ENCODE results near the gene PMPCA. TPM values are rescaled to one million over a fixed set of nuclear protein-coding genes. Genes with fewer than 3 reads are reported as not detected.
A peak's percentile ranks its signal among the peaks of the same experiment; 100 is the strongest.

The PMPCA gene
- total RNA-seq, 4 donors from 2014 or later, result 29.2 to 64.4 (median 33.6) TPM

GRCh38 chr9:136399176-136400037, 11.1 kb upstream of the PMPCA start:
- peak; percentile 29 for ATAC-seq (ENCODE audit: low FRiP score)
- DNase-seq (ENCODE audit: low spot score), result no peak

GRCh38 chr9:136400038-136400834, 10.2 kb upstream of the PMPCA start, which contains the start of gene SNAPC4:
Gene SNAPC4, minus strand, starts transcription at chr9:136400170. Its CDS starts 1,742 bp downstream, at chr9:136398428.
- TF ChIP-seq CTCF (IDR thresholded peaks at IDR 0.05), result peak in 1 of 3 donors; percentile 77
- peak; percentile 60 for DNase-seq (ENCODE audit: low spot score)
- peak; percentile 86 for ATAC-seq (ENCODE audit: low FRiP score)

More at GRCh38 chr9:136399176-136400037, 11.1 kb upstream of the PMPCA start:
- TF ChIP-seq CTCF (IDR thresholded peaks at IDR 0.05), result no peak

- no peak for DNase-seq (ENCODE audit: low spot score)
- no peak for ATAC-seq (ENCODE audit: low FRiP score)
- TF ChIP-seq CTCF (IDR thresholded peaks at IDR 0.05), result no peak
Observed at GRCh38 chr9:136401173-136401922, 9.1 kb upstream of the PMPCA start.

- no peak for ATAC-seq (ENCODE audit: low FRiP score)
- no peak for TF ChIP-seq CTCF (IDR thresholded peaks at IDR 0.05)
- no peak for DNase-seq (ENCODE audit: low spot score)
Observed at GRCh38 chr9:136402067-136402466, 8.4 kb upstream of the PMPCA start.

GRCh38 chr9:136403538-136403914, 6.9 kb upstream of the PMPCA start:
- ATAC-seq (ENCODE audit: low FRiP score) (no peak), DNase-seq (ENCODE audit: low spot score) (no peak)
- TF ChIP-seq CTCF (IDR thresholded peaks at IDR 0.05), result no peak

GRCh38 chr9:136403915-136404800, 6.3 kb upstream of the PMPCA start:
- no peak for DNase-seq (ENCODE audit: low spot score)
- no peak for ATAC-seq (ENCODE audit: low FRiP score)
- no peak for TF ChIP-seq CTCF (IDR thresholded peaks at IDR 0.05)
